Lower lobe of right lung (tissue), 2 donors: ENCODE measurements around the gene TLE7. TPM values are rescaled to one million over a fixed set of nuclear protein-coding genes. Genes with fewer than 3 reads are reported as not detected.

ENCODE experiments used
- ATAC-seq, 2 donors: fragments of 200-7000 bp; cut with Tn5 transposase; one replicate each; pipeline ENCODE4 v1.9.1; 2020 to 2022; ENCODE audit warnings: mild to moderate bottlenecking in 2 of 2, moderate library complexity in 2 of 2
- DNase-seq: peaks from one replicate; pipeline ENCODE4 v3.0.0-alpha.2; 2020
- H3K27ac ChIP-seq: fragments of 200-600 bp; one replicate; pipeline ENCODE4 v1.8.0; 2022
- H3K27me3 ChIP-seq: fragments of 200-600 bp; one replicate; pipeline ENCODE4 v1.8.0; 2022; ENCODE audit warnings: low read depth
- H3K36me3 ChIP-seq: fragments of 200-600 bp; one replicate; pipeline ENCODE4 v1.8.0; 2022; ENCODE audit warnings: mild to moderate bottlenecking
- H3K4me1 ChIP-seq: fragments of 200-600 bp; one replicate; pipeline ENCODE4 v1.8.0; 2022
- H3K4me3 ChIP-seq: fragments of 200-600 bp; one replicate; pipeline ENCODE4 v1.8.0; 2022; ENCODE audit warnings: mild to moderate bottlenecking
- H3K9me3 ChIP-seq: fragments of 200-600 bp; one replicate; pipeline ENCODE4 v1.8.0; 2022
- CTCF ChIP-seq: fragments of 200-600 bp; IDR thresholded peaks from one replicate; pipeline ENCODE4 v1.8.0; 2022; ENCODE audit warnings: antibody characterized with exemption, mild to moderate bottlenecking
- intact Hi-C: fragments of 100-400 bp; cut with DNase I; formaldehyde crosslinking; loops from one replicate; pipeline ENCODE4 v1.11.0; 2022
- total RNA-seq: library from RNA; stranded (reverse); fragmentation: NEBNext Ultra II Directional; extraction: Animal tissue kit (Norgen Biotek cat#: 25700); gene quantifications from one replicate; pipeline ENCODE4 v1.2.1, GENCODE V29; 2021
- donor health status: DM: no; HTN: yes; CAD: no; lungs with severe emphysema.

The TLE7 gene
- total RNA-seq, 1 donor from 2014 or later: not detected

- Histone ChIP-seq H3K27ac (no peak overlapping the region), H3K9me3 (peaks cover 43% of the 10 kb centered on the region), H3K4me1 (no peaks in the 10 kb centered on the region), H3K27me3 (no peaks in the 10 kb centered on the region), H3K36me3 (peaks cover 83% of the 10 kb centered on the region), H3K4me3 (no peak overlapping the region)
- intact Hi-C loops: no loop called here
- ATAC-seq (no peak), DNase-seq (no peak)
- no peak for TF ChIP-seq CTCF
Measured at GRCh38 chr16:71453036-71453435, 11.2 kb upstream of the TLE7 start.

- Histone ChIP-seq H3K36me3 (peaks cover 60% of the 10 kb centered on the region), H3K9me3 (peaks cover 83% of the 10 kb centered on the region), H3K4me3 (no peak overlapping the region), H3K27me3 (no peaks in the 10 kb centered on the region), H3K27ac (no peak overlapping the region), H3K4me1 (no peaks in the 10 kb centered on the region)
- ATAC-seq (no peak), DNase-seq (no peak)
- no peak for TF ChIP-seq CTCF
- intact Hi-C loops: no loop called here
Measured at GRCh38 chr16:71449020-71449419, 7.2 kb upstream of the TLE7 start.

DNA sequence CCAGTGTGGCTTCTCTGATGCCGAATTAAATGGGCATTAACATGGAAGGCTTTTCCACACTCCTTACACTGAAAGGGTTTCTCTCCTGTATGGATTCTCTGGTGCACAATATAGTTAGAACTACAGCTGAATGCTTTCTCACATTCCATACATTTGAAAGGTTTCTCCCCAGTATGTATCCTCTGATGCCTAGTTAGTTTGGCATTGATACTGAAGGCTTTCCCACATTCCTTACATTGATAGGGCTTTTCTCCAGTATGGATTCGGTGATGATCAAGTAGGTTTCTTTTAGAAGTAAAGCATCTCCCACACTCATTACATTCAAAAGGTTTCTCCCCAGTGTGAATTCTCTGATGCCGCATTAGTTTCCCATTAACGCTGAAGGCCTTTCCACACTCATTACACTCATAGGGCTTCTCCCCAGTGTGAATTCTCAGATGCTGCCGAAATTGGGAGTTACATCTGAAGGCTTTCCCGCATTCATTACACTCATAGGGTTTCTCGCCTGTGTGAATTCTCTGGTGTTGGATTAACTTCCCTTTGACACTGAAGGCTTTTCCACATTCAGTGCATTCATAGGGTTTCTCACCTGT lies 6.5 kb upstream of the TLE7 start:
- Histone ChIP-seq H3K4me1 (no peaks in the 10 kb centered on the region), H3K27ac (no peak overlapping the region), H3K36me3 (peaks cover 53% of the 10 kb centered on the region), H3K4me3 (no peak overlapping the region), H3K27me3 (no peaks in the 10 kb centered on the region), H3K9me3 (peaks cover 89% of the 10 kb centered on the region)
- intact Hi-C loops: no loop called here
- TF ChIP-seq CTCF: no peak
- ATAC-seq (no peak), DNase-seq (no peak)

DNA sequence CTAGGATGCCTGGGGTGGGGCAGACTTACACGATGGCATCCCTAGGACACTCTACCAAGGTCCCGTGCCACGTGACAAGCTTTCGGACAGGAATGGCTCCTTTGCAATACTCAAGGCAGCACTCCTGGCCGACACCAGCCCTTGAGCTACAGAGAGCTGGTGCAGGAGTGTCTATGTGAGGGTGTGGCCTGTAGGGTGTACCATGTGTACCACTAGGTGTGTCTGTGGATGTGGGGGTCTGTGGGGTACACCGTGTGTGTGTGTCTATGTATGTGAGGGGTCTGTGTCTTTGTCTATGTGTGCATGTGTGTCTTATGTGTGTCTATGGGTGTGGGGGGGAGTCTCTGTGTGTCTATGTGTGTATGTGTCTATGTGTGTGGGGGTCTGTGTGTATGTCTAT lies 1.9 kb upstream of the TLE7 start:
- H3K27ac ChIP-seq: no peak overlapping the region
- DNase-seq (no peak), ATAC-seq (no peak)
- H3K9me3 ChIP-seq: peaks cover 52% of the 10 kb centered on the region
- no peaks in the 10 kb centered on the region for H3K4me1 ChIP-seq
- no peak overlapping the region for H3K4me3 ChIP-seq
- peaks cover 7% of the 10 kb centered on the region for H3K36me3 ChIP-seq
- no peaks in the 10 kb centered on the region for H3K27me3 ChIP-seq
- TF ChIP-seq CTCF: no peak
- intact Hi-C loops: no loop called here

DNA sequence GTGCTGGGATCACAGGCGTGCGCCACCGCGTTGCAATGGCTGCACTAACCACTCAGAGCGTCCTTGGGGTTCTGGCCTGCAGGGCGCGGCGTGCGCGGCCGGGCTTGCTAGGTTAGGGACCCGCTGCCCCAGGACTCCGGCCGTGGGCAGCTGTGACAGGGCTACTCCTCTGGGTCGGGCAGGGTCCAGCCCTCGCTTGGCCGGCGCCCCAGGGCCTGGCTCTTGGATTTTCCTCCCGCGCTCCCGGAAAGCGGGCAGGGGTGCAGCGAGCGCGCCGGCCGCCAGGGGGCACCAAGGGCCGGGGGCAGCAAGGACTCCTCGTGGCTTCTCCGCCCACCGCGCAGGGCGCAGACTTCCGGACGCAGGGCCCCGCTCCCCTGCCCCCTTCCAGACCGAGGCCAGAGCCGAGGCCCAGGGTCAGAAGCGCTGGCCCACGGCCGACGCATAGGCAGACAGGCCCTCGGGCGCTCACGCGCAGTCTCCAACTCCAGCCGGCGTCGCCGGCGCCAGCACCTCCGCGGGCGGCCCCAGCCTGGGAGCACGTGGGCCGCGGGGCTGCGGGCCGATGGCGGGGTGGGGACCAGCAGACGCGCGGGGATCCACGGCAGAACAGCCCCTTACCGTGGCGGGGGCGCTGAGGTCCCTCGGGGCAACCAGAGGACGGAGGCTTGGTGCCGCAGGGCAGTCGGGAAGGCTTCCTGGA lies 355 bp downstream of the TLE7 start:
- H3K4me1 ChIP-seq: no peaks in the 10 kb centered on the region
- TF ChIP-seq CTCF: peak; percentile 28
- DNase-seq: no peak
- H3K36me3 ChIP-seq: no peaks in the 10 kb centered on the region
- H3K9me3 ChIP-seq: peaks cover 30% of the 10 kb centered on the region
- no peaks in the 10 kb centered on the region for H3K27me3 ChIP-seq
- H3K27ac ChIP-seq: no peak overlapping the region
- H3K4me3 ChIP-seq: no peak overlapping the region
- intact Hi-C loops: no loop called here
- ATAC-seq: peak; percentile 31 to 49
